ENCODE results near the gene TMCO4. TPM values are rescaled to one million over a fixed set of nuclear protein-coding genes. Genes with fewer than 3 reads are reported as not detected.
"Not testable (repeated sequence)": the region's sequence is repeated elsewhere in the genome, so short reads cannot be mapped to it uniquely, and the experiment has no call there.

TMCO4 gene
- total RNA-seq, 2 experiments from 2014 or later, result 1.2 to 8.1 TPM

- intact Hi-C loops (cut with micrococcal nuclease; ENCODE audit: unreplicated experiment); H3K79me2 ChIP-seq (ENCODE audit: insufficient read depth, low read depth, low read length); H4K20me1 ChIP-seq (ENCODE audit: insufficient read depth, low read length); H3K27ac ChIP-seq (ENCODE audit: low read depth, low read length, poor library complexity, severe bottlenecking); H3K36me3 ChIP-seq (ENCODE audit: insufficient read depth, low read length); BruUV-seq (replicated peaks); H3K9me2 ChIP-seq (ENCODE audit: insufficient read depth, low read length); H3K4me1 ChIP-seq (ENCODE audit: insufficient read depth, low read length, poor library complexity, severe bottlenecking); H3K4me3 ChIP-seq (ENCODE audit: low read depth, low read length, poor library complexity, severe bottlenecking); DNase-seq (ENCODE audit: low spot score); H3K9me3 ChIP-seq (ENCODE audit: low read length); H3K4me2 ChIP-seq (ENCODE audit: low read length); H2AFZ ChIP-seq (ENCODE audit: low read length): not testable (repeated sequence)
- ChIA-PET POLR2A (interaction anchor here (0.6 kb wide), 1 partner anchor 8 kb away, joined by 3 read pairs; no protein-coding TSS in a partner anchor), CTCF (ENCODE audit: unreplicated experiment) (interaction anchor here (1.4 kb wide), 1 partner anchor 51 kb away, joined by 3 read pairs; no protein-coding TSS in a partner anchor)
- TF ChIP-seq CTCF (conservative IDR thresholded peaks at IDR 0.05; ENCODE audit: low read length), result 0 out of 2 replicates have a peak, but pooled peaks have one; percentile 20
Measured at GRCh38 chr1:19639228-19639627, 160.5 kb downstream of the TMCO4 start.

- POLR2A ChIA-PET, result no interaction called here
- Histone ChIP-seq H3K4me3 (ENCODE audit: low read depth, low read length, poor library complexity, severe bottlenecking) (no peak overlapping the region), H3K79me2 (ENCODE audit: insufficient read depth, low read depth, low read length) (no peaks in the 10 kb centered on the region), H4K20me1 (ENCODE audit: insufficient read depth, low read length) (no peaks in the 10 kb centered on the region), H3K9me2 (ENCODE audit: insufficient read depth, low read length) (no peaks in the 10 kb centered on the region), H2AFZ (ENCODE audit: low read length) (no peak overlapping the region), H3K9me3 (ENCODE audit: low read length) (no peaks in the 10 kb centered on the region), H3K27ac (ENCODE audit: low read depth, low read length, poor library complexity, severe bottlenecking) (no peak overlapping the region), H3K4me2 (ENCODE audit: low read length) (no peak overlapping the region), H3K4me1 (ENCODE audit: insufficient read depth, low read length, poor library complexity, severe bottlenecking) (no peaks in the 10 kb centered on the region), H3K36me3 (ENCODE audit: insufficient read depth, low read length) (no peaks in the 10 kb centered on the region)
- intact Hi-C loops (cut with micrococcal nuclease; ENCODE audit: unreplicated experiment), result no loop called here
- no peak for DNase-seq (ENCODE audit: low spot score)
- no TSS peak for BruUV-seq (replicated peaks)
- CTCF ChIA-PET (ENCODE audit: unreplicated experiment), result no interaction called here
- TF ChIP-seq EZH2phosphoT487 (IDR thresholded peaks at IDR 0.05; ENCODE audit: borderline replicate concordance, low read depth, low read length) (no peak), CTCF (conservative IDR thresholded peaks at IDR 0.05; ENCODE audit: low read length) (no peak)
Measured at GRCh38 chr1:19637606-19638005, 162.1 kb downstream of the TMCO4 start.

GRCh38 chr1:19636749-19637148 is 163.0 kb downstream of the TMCO4 start:
- H2AFZ ChIP-seq (ENCODE audit: low read length); H3K4me3 ChIP-seq (ENCODE audit: low read depth, low read length, poor library complexity, severe bottlenecking); DNase-seq (ENCODE audit: low spot score); H3K4me2 ChIP-seq (ENCODE audit: low read length); H3K9me3 ChIP-seq (ENCODE audit: low read length); H3K36me3 ChIP-seq (ENCODE audit: insufficient read depth, low read length); BruUV-seq (replicated peaks); H3K4me1 ChIP-seq (ENCODE audit: insufficient read depth, low read length, poor library complexity, severe bottlenecking); H3K79me2 ChIP-seq (ENCODE audit: insufficient read depth, low read depth, low read length); CTCF ChIA-PET (ENCODE audit: unreplicated experiment); H3K27ac ChIP-seq (ENCODE audit: low read depth, low read length, poor library complexity, severe bottlenecking); intact Hi-C loops (cut with micrococcal nuclease; ENCODE audit: unreplicated experiment); H4K20me1 ChIP-seq (ENCODE audit: insufficient read depth, low read length); H3K9me2 ChIP-seq (ENCODE audit: insufficient read depth, low read length); POLR2A ChIA-PET: not testable (repeated sequence)
